COLO668 (cell line): Measurements from ENCODE around the gene MYO1D.

Source experiments
- DNase-seq: peaks from one replicate; lab custom pipeline; 2025; ENCODE audit not compliant: unreplicated experiment; lab: John Stamatoyannopoulos, UW

MYO1D gene

DNA sequence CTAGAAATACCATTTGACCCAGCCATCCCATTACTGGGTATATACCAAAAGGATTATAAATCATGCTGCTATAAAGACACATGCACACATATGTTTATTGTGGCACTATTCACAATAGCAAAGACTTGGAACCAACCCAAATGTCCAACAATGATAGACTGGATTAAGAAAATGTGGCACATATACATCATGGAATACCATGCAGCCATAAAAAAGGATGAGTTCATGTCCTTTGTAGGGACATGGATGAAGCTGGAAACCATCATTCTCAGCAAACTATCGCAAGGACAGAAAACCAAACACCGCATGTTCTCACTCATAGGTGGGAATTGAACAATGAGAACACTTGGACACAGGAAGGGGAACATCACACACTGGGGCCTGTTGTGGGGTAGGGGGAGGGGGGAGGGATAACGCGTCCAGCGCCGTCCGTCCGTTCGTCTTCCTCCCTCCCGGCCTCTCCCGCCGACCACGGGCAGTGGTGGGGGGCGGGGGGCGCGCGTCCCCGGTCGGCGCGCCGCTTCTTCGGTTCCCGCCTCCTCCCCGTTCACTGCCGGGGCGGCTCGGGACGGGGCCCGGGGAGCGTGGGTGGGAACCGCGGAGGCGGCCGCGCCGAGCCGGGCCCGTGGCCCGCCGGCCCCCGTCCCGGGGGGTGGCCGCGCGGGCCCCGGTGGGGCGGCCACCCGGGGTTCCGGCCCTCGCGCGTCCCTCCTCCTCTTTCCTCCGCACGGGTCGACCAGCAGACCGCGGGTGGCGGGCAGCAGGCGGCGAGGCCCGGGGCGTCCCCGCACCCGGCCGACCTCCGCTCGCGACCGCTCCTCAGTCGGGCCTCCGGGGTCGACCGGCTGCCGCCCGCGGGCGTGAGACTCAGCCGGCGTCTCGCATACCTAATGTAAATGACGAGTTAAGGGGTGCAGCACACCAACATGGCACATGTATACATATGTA is 54.7 kb downstream of the MYO1D start:
- DNase-seq = peak; percentile 24

DNA sequence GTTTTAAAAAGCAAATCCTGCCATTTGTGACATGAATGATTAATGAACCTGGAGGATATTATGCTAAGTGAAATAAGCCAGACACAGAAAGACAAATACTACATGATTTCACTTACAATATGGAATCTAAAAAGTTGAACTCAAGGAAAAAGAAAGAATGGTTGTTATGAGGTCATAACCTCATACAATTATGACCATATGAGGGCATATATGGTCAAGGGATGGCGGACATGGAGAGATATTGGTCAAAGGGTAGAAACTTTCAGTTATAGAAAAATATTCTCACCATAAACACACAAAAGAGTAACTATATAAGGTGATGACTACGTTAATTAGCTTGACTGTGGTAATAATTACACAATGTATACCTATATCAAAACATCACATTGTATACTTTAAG is 56.5 kb downstream of the MYO1D start:
- no peak for DNase-seq

DNA sequence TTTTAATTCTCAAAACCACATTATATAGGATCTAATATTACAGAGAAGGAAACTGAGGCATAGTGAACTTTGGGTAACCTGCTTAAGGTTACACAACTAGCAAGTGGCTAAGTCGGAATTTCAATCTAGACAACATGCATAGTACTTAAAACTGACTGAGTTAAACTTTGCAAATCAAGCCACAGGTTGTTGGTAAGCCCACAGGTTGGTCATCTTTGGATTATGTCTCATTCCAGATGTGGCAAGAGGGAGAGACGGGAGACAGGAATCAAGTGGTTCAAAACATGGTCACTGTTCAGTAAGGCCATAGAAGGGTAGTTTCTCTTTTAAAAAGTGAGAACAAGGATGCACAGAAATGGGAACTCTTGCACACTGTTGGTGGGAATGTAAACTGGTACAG is 57.1 kb downstream of the MYO1D start:
- no peak for DNase-seq

DNA sequence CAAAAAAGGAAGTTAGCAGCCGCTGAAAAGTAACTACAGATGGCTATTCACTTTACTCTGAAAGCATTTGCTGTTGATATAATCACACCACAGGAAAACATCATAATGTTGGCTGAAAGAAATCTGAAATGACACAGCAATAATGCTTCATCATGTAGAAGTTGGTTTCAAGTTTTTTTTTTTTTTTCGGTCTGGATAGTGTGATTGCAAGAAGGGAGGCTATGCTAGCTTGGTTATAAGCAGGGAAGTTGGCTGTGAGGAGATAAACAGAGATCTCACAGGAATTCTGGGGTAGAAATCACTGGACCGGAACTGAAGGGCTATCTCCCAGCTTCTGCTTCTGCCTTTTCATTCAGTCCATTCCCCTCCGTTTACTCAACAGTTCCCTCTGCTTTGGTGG is 57.9 kb downstream of the MYO1D start:
- no peak for DNase-seq

DNA sequence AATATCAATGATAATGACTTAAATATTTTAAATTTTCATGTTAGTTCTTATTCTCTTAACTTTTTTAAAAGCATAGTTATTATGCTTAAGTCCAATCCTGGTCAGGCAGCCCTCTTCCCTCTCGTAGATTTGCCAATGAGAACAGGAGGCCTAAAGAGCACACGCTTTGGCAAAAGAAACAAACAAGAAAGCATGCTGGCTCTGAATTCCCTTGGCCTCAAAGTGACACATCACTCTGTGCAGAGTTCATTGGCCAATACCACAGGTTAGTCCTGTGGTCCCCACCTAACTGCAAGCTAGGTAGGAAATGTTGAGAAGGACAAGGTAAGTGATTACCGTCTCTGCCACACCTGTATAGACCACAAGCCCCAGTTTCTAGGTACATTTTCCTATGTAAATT is 61.5 kb downstream of the MYO1D start:
- no peak for DNase-seq

DNA sequence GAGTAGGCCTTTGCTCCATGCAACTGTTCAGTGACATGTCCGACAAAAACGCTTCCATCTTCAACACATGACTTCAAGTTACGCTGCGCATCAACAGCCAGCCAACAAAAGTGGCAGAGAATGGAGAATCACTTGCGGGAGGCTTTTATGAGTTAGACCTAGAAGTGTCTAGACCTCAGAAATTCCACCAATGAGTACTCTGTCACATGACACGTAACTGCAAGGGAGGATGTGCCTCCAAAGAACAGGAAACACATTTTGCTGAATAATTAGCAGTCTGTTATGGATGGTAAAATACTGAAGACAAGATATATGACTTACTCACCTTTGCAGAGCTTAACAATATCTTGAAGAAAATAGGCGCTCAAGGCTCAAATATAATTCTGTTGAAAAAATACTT is 62.1 kb downstream of the MYO1D start:
- DNase-seq = no peak

DNA sequence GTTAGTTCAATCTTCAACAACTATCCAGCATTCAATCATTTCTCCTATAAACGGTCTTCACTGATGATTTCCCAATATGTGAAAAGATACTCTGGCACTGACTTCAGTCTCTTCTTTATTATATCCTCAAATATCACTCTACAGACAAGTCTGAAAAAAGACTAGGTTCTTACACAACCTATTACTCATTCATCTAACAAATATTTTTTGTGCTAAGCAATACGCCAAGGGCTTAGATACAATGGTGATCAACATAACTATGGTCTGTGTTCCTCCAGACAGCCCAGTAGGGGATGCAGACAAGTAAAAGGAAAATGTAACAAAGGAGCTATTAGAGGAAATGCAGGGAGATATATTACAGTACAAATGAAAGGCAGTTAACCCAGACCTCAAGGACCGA is 63.9 kb downstream of the MYO1D start:
- DNase-seq = no peak

DNA sequence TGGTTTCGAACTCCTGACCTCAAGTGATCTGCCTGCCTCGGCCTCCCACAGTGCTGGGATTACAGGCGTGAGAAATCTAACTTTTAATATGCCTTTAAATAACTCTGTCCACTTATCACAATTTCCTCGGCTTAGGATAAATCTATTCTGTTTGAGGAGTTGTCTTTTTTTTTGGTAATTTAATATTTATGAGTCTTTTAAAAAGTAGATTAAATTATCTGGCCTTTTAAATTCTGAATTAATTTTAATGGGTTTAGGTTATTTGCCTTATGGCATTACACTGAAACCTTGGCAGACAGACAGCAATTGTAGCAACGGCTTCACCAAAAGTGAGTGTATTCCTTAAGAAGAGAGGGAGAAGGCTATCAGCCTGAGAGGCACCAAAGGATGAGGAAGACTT is 66.2 kb downstream of the MYO1D start:
- DNase-seq = no peak

DNA sequence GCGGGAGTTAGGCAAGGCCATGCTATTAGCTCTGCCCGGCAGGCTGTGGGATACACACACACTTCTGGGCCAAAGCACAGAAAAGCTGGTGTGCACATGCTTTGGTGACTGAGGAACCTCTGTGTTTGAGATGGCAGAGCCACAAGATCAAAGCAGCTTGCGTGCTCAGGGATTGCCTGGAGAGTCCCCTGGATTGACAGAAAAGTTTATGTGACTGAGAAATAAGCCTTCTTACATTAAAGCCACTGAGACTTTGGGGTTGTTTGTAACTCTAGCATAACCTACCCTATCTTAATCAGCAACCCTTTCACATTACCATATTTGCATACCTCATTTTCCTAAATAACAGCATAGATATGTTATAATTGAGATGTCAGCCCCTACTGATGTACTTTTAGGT is 69.3 kb downstream of the MYO1D start:
- DNase-seq = no peak

DNA sequence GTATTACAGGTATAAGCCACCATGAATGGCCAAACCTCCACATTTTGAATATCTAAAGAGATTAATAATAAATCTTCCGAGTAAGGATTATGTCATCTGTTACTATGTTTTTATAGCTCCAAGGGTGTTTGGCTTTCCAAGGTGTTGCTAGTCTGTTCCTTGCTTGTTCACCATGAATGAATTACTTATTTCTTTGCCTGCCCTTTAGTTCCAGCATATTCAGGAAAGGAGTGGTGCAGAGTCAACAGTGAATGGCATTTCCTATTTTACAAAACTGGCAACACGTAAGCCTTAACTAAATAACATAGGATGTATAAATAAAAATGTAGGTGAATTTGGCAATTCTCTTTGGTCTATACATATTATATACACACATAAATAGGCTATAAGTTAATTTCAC is 70.3 kb downstream of the MYO1D start:
- DNase-seq = no peak

DNA sequence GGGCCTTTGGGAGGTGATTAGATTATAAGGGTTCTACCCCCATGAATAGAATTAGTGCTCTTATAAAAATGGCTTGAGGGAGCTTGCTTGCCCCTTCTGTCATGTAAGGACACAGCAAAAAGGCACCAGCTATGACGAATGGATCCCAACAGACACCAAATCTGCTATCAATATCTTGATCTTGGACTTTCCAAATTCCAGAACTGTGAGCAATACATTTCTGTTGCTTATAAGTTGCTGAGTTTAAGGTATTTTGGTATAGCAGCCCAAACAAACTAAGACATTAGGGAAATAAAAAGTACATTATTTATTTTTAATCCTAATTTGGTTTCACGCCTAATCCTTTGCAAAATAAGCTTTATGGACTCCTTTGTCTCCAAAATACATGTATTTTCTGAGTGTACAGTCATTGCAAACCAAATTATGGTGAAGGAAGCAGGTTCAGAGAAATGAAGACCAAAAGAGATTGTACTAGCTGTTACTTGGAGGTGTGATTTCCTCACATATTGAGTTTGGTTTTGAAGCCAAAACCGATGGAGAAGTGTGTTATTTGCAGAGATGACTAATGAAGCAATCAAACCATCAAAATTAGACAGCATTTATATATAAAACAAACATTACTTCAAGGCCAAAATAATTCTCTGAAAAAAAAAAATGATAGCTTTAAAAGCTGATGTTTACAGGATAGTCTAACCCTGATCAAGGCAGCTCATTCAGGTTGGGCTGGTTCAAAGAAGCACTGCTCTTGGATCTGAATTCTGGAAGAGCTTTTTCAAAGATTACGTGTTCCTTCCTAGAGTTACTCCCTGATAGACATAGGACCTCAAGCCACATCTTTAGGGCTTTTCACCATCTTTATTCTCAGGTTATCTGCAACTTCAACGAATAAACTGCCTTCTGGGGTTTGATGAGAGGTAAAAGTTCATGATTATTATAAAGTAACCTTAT is 71.6 kb downstream of the MYO1D start:
- DNase-seq = no peak

DNA sequence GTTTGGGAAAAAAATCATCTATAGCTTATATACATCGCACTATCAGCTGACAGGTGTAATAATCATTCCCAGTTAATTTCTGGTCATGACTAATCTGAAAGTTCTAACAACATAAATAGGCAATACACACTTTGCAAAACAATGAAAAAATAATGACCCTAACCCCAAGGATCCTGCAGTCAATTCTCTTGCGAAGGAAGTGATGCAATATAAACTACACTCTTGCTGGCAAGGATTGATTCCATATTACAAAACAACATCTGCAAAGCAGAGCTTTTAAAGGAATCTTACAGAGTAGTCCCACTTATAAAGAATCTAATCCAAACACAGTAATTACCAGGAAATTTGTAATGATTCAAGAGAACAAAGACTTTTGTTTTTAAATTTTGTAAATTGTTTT is 73.4 kb downstream of the MYO1D start:
- no peak for DNase-seq

DNA sequence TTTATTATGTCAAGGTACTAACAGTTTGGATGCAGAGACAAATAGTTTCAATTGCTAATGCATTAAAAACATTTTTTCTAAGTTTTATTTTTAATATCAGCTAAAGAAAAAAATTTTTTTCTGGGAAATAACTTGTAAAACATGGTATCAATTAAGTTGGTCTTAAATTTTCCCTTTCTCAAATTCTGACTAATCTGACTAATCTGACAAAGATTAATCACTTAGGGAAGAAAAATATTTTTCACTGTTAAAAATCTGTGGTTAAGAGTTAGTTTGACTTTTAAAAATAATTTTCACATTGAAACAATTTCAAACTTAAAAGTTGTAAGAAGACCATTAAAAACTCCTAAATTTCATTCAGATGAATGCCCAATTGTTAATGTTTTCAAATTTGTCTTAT is 74.6 kb downstream of the MYO1D start:
- DNase-seq = no peak

DNA sequence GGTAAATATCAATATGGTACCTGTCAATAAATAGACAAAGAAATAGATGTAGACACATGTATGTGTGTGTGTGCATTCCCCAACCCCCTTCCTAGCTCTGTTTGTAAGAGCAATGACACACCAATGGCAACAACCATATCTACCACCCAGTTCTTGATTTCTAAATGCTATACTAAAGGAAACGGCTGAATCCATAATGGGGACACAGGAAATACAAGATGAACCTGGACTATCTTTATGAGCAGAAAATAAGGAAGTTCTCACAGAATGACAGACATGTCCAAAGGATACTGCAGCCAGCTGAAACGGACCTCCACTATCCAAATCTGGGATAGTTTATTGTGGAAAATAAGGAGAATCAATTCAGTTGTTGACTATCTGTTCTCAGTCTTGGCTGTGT is 75.3 kb downstream of the MYO1D start:
- no peak for DNase-seq

DNA sequence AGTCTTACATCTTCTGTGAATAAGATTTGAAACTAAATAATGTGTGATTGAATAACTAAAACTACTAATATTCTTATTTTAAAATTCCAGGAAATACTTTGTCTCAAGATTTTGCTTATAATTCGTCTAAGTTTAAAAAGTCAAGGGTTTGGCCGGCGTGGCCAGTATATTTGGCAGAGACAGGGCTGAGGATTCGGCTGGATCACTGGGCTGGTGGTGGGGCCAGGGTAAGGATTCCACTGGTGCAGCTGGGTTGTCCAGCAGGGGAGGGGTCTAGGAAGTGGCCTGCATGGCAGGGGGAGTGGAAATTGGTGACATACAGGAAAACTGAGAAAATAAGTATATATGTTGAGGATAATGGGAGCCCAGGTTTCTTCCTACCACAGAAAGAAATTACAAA is 75.7 kb downstream of the MYO1D start:
- no peak for DNase-seq

DNA sequence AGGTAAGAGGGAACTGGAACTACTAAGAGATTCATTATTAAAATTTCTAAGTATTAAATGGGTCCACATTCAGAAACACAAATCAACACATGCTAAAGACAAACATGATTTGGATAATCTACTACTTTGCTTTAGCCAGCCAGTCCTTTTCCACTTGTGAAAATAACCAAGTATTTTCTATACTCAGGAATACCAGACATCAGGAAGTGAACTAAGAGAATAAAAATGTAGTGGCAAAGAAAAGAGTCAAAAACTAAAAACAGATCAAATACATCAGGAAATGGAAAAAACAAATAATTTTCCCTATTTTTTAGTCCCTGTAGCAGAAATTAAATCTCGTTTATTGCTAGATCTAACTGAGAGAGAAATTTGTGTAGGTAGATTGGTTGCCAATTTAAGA is 78.0 kb downstream of the MYO1D start:
- DNase-seq = no peak

DNA sequence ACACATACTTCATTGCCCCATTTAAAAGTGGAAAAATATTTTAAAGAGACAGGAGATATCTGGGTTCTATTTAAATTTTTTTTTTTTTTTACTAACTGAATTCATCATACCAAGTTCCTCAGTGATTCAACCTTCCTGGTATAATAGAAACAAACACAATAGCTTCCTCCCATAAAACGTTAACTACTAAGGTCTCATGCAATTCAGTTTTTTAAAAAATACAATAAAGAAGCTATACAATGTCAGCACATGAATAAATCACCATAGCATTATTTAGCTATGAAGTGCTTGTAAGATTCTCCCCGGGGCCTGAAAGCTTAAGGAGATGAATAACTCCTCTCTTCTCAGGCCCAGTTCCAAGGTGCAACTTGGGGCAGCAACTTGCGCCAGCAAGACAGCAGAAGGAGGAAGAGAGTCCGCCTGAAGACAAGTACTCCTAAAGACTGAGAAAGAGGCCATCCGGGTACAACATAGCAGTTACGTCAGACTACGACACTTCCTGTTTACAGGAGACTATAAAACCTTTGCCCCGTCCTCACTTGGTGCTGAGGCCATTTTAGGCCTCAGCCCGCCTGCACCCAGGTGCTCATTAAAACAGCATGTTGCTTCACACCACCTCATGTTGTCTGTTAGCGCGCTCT is 81.5 kb downstream of the MYO1D start:
- no peak for DNase-seq

DNA sequence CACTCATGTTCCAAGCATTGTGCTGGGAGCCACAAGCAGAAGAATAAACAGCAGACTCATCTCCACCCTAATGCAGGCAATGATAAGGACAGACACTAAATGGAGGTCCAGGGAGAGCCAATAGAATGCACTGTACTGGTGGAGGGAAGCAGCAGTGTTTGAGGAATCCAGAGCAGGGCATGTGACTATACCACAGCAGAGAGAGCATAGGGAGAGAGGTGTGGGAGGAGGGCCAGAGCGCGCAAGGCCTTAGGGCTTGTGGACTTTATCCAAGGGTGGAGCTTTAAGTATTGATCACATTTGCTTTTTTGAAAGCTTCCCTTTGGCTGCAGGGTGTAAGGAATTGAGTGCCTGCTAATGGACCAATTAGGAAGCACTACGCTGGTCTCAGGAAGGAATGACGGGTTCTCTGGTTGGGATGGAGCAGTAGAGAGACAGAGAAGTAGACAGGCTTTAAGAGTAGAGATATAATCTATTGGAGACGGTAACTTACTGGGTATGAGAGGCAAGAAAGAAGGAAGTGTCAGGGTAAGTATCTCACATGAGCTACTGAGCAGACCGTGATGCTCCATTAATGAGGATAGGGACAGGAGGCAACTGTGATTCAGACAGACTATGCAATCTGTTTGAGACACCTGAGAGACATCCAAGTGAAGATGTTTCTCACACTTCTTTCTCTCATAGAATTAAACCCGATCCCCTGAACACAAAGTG is 82.2 kb downstream of the MYO1D start:
- DNase-seq = no peak

DNA sequence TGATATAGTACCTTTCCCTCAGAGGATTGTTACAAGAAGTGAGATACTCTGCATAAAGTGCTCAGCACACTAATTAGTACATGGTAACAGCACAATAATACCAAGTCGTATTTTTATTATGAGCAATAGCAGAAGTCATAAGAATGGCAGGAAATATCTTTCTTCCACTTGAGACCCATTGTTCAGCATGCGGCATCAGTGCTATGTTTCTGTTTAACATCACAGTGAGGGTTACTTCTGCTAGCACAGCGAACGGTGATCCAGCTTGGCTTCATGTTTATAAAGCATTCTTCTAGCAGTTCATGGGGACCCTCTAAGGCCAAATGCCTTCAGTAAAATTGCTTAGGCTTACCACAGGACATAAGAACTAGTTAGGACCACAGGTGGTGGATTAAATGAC is 83.1 kb downstream of the MYO1D start:
- no peak for DNase-seq

DNA sequence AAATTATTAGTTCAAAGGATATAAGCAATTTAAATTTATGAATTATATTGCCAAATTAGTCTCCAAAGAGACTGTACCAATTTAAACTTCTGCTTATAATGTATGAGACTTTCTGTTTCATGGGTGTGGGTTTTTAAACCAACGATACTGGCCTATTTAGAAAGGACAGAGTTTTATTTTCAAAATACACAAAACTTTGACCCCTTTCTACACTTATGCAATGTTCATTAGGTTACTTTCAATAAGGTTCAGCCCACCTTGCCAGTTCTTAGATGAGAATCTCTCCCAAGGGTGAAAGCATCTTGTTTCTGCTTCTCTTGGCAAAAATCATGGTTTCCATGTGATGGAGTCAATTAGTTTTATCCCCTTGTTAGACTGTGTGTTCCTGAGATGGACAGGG is 84.7 kb downstream of the MYO1D start:
- DNase-seq = no peak

DNA sequence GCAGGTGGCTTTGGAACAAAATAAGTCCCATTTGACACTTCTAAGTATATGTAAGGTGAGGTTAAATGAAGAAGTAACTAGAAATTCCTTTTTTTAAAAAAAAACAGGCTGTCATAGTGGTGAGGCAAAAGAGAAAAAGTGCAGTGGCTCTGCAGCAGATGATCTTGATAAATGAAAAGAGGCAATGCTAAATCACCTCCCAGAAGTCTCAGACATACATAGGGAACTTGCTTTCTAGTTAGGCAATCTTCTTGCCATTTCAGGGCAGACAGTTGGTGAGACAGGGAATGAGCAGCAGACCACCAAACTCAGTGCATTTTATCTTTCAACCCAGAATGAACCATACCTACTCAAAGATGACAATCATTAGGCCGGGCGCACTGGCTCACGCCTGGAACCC is 90.8 kb downstream of the MYO1D start:
- no peak for DNase-seq
